Measurements from ENCODE around the gene STK4.
A peak's percentile ranks its signal among the peaks of the same experiment; 100 is the strongest.

Gene STK4

DNA sequence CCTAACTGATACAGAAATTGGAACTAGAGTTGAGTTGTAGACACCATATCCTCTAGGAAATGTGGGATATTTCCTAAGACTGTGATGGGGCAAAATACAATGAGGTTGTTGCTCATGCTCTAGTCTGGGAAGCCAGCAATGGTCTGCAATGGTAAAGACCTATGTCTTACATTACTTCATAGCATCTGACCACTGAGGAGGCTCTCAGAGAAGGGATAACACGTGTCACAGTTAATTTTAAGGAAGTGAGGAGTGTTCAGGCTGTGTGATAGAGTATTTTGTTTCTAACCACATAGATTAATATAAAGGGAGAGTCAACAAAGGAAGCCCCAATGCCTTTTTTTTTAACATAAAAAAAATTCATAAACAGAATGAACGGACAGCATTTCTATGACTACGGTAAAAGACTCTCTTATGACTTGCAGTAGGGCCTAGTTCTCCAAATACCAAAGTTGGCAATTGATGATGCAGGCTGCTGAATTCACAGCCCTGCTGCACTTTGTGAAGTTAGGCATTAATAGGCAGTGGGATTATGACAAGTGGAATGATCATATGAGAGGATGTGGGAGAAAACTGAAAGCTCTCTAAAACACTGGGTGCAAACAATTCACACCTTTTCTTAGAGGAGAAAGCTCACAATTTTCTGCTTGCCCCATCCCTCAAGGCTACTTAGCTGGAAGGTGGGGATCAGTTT lies 120.9 kb downstream of the STK4 start:
- DNase-seq (ENCODE audit: low spot score), result no peak

GRCh38 chr20:45087814-45088213 lies 121.5 kb downstream of the STK4 start:
- peak; percentile 42 for DNase-seq (ENCODE audit: low spot score)

DNA sequence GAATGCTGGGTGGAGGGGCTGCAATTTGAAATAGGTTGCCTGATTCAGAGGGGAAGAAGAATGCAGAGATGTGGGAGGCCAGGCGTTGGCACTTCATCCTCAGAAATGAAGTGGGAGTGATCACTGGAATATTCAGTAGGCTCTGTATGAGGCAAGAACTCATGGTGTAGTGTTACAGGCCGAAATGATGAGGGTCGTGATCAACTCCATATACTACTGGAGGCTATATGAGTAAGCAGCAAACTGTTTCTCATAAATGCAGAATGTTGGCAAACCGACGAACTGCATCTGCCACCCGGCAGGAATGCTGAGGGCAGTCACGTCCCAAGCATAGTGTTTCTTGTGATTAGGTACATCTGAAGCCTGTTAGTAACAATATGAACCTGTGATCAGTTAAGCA lies 121.9 kb downstream of the STK4 start:
- DNase-seq (ENCODE audit: low spot score), result peak; percentile 71

- peak; percentile 52 for DNase-seq (ENCODE audit: low spot score)
Measured at GRCh38 chr20:45090481-45090880, 124.2 kb downstream of the STK4 start.

DNA sequence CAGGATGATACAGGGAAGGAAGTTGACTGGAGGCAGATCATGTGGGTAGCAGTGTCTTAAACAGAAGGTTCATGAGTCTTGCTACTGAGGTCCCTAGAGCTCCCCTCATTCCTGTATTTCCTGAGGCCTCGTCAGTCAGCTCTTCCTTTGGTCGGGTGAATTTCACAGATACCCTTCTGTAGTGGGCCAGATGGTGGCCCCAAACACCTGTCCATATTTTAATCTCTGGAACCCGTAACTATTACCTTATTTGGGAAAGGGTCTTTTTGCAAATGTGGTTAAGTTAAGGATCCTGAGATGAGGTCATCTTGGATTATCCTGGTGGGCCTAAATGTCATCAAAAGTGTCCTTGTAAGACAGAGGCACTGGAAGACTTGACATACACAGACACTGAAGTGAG lies 125.1 kb downstream of the STK4 start:
- DNase-seq (ENCODE audit: low spot score), result no peak

- DNase-seq (ENCODE audit: low spot score), result no peak
Measured at GRCh38 chr20:45092898-45093297, 126.6 kb downstream of the STK4 start.

DNA sequence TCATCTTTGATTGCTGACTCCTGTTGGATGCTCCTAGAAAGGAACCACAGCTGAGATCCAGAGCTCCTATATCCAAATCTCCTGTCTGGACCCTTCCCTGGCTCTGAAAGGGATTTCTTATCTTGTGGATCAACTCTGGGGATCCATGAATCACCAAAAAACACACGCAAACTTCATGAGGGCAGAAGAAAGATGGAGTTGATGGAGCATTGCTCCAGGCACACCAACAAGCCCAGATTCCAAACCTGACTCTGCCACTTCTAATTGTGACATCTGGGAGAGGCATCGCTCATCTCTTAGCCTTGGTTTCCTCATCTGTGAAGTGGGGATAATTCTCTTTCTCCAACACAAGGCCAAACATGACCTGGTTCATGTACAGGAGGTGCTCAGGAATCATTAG lies 127.9 kb downstream of the STK4 start:
- DNase-seq (ENCODE audit: low spot score), result no peak

- DNase-seq (ENCODE audit: low spot score), result no peak
Measured at GRCh38 chr20:45094864-45095574, 128.7 kb downstream of the STK4 start.

DNA sequence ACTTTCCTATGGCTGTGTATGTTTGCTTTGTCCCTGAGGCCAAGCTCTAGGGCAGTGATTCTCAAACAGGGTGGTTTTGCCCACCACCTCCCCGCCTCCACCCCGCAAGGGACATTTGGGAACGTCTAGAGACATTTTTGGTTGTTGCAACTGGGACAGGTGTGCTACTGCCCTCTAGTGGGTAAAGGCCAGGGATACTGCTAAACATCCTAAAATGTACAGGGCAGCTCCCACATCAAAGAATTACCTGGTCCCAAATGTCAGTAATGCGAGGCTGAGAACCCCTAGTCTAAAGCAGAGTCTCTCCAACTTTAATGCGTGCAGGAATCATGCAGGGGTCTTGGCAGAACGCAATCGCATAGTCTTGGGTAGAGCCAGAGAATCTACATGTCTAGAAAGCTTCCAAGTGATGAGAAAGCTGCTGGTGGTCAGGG lies 129.5 kb downstream of the STK4 start:
- DNase-seq (ENCODE audit: low spot score), result peak; percentile 74

DNA sequence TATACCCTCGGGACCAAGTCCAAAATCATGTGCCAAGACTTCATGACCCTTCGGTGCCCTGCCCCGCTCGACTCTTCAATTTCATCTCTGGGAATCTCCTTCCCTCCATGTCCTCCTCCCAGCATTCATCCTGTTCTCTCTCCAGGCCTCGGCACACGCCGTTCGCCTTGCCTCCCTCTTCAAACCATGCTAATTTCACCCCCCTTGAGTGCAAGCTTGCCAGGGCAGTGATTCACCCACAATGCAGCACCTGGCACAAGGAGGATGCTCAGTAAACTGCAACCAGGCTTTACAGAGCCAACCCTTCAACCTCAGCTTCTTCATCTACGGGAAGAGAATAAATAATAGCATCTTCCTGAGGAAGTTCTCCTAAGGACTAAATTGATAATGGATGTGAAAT lies 130.5 kb downstream of the STK4 start:
- DNase-seq (ENCODE audit: low spot score), result no peak

DNA sequence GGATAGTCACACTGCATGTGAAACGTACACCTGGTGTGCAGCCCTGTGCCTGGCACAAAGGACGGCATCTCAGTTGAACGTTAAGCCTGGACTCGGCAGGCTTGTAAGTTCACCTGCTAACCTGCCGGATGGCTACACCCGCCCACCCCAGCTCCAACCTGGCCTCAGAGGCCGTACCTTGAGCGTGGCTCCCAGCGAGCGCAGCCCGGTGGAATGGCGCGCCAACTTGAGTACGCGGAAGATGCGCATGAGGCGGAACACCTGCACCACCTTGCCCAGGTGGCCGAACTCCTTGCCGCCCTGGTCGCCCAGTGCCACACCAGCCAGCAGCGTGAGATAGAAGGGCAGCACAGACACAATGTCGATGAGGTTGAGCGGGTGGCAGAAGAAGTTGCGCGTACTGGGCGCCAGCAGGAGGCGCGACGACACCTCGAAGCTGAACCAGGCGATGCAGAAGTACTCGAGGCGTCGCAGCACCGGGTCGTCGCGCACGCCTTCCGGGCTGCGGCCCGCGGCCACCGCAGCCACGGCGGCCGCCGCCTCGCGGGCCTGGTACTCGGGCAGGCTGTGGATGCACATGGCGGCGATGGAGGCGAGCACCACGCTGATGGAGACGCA lies 131.3 kb downstream of the STK4 start:
- peak; percentile 61 for DNase-seq (ENCODE audit: low spot score)

GRCh38 chr20:45098103-45098773 lies 131.9 kb downstream of the STK4 start:
- DNase-seq (ENCODE audit: low spot score), result peak; percentile 46

- peak; percentile 64 for DNase-seq (ENCODE audit: low spot score)
Measured at GRCh38 chr20:45100563-45101245, 134.4 kb downstream of the STK4 start, which contains the start of gene KCNS1. KCNS1 (minus strand) TSS chr20:45101127; CDS start chr20:45099236, 1,891 bp downstream.

DNA sequence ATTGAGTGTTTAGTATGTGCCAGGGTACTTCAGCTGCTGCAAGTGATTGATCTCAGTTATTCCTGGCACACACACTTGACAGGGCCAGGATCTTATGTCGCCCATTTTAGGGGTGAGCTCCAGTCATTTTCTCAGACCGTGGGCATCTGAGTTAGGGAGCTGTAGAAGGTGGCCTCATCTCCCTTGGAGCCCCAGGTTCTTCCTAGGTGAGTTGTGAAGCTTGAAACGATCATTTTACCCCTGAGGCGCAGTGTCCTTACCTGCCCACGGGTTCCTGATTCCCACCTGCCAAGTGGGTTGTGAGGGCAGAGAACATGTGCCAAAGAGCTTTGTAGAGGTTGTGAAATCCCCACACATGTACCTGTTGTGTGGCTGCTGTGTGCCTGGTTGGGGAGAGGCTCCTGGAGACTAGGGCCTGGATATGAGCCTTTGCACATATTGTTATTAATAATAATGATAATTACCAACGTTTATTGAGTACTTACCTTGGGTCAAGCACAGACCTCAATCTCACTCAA lies 135.1 kb downstream of the STK4 start:
- no peak for DNase-seq (ENCODE audit: low spot score)

GRCh38 chr20:45103072-45103471 lies 136.8 kb downstream of the STK4 start:
- no peak for DNase-seq (ENCODE audit: low spot score)

DNA sequence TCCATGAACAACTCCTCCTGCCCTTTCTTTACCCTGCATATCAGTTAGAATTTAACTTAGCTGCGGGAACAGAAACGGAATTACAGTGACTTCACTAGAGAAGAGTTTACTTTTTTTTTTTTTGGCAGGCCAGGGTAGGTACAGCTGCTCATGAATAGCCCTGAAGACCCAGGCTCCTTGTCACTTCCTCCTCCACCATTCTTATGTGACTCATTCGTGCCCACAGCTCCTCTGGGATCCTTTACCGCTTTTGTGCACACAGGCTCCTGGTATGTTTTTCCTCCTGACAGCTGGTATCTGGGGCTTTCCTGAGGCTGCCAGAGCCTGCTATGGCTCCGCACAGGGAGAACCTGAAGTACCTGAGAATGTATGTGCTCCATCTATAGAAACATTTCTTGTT lies 138.5 kb downstream of the STK4 start:
- DNase-seq (ENCODE audit: low spot score), result peak; percentile 44

DNA sequence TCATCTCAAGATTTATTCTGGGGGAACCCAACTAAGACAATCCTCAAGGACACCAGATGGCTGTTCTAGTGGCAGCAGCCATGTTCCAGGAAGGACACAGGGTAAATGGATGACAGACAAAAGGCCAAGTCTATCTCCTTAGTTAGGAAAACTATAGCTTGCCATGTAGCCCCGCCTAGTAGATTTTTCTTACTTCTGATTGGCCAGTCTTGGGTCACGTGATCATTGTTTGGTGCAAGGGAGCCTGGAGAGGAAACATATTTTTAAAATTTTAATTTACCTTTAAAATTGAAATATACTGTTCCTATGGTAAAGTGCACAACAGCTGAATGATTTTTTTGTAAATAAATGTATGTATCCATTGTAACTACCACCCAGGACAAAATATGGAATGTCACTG lies 139.0 kb downstream of the STK4 start:
- DNase-seq (ENCODE audit: low spot score), result no peak

GRCh38 chr20:45109634-45110033 lies 143.3 kb downstream of the STK4 start:
- no peak for DNase-seq (ENCODE audit: low spot score)

DNA sequence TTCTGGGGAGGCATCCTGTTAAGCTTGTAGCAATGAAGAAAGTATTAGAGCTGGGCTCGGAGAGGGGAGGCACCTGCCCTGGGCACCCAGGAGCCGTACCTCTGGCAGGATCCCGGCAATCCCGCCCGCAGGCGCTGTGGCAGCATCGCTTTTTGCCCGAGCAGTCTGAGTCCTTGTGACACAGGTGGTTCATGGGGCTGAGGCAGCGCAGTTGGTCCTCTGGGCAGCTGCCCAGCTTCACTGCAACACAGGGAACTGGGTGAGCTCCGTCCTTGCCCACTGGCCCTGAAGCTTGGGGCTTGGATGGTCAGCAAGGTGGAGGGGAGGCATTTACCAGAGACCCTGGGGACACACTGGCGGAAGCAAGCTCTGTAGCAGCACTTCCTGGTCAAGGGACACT lies 144.0 kb downstream of the STK4 start:
- DNase-seq (ENCODE audit: low spot score), result no peak

GRCh38 chr20:45111285-45111684 lies 145.0 kb downstream of the STK4 start:
- no peak for DNase-seq (ENCODE audit: low spot score)

DNA sequence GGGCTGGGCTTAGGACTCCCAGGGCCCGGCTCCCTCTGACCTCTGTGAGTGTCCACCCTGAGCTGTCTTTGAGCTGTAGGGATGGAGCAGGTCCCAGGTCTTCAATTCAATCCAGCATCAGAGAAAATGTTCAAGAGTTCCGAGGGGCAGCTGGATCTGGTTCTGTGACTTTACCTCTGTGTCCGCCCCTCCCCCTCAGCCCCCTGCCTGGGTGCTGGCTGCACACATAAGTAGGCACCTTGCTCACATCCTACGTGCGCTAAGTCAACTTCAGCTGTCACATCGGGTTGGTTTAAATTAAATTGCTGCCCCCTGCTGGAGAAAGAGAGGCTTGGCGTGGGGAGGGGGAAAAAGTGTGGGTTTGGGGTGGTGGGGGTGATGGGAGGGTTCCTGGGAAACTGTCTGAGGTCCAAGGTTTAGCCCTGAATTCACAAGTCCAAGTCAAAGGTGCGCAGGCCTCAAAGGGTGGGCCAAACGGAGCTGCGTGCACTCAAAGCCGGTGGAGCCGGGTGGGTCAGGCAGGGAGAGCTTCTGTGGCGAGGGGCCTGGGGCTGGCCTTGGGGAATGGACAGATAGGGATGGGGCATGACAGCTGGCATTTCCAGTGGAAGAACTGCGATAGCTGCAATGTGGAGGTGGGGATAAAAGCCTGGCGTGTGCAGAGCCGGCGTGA lies 145.6 kb downstream of the STK4 start:
- DNase-seq (ENCODE audit: low spot score), result peak; percentile 39

Data from GM03348 (cell line).